Activated CD8-positive, alpha-beta memory T cell treated with anti-CD3 and anti-CD28 coated beads for 24 hours (primary cell): Measurements from ENCODE around the gene KCNQ1OT1.

ENCODE experiments used
- DNase-seq: peaks from one replicate; pipeline ENCODE4 v3.0.0-alpha.2; 2020

KCNQ1OT1 gene

GRCh38 chr11:2590965-2591754, 108.6 kb downstream of the KCNQ1OT1 start:
- DNase-seq, result no peak

GRCh38 chr11:2590131-2590964, 109.4 kb downstream of the KCNQ1OT1 start:
- peak; percentile 32 for DNase-seq

- peak; percentile 38 for DNase-seq
Measured at GRCh38 chr11:2589538-2589934, 110.3 kb downstream of the KCNQ1OT1 start.

DNA sequence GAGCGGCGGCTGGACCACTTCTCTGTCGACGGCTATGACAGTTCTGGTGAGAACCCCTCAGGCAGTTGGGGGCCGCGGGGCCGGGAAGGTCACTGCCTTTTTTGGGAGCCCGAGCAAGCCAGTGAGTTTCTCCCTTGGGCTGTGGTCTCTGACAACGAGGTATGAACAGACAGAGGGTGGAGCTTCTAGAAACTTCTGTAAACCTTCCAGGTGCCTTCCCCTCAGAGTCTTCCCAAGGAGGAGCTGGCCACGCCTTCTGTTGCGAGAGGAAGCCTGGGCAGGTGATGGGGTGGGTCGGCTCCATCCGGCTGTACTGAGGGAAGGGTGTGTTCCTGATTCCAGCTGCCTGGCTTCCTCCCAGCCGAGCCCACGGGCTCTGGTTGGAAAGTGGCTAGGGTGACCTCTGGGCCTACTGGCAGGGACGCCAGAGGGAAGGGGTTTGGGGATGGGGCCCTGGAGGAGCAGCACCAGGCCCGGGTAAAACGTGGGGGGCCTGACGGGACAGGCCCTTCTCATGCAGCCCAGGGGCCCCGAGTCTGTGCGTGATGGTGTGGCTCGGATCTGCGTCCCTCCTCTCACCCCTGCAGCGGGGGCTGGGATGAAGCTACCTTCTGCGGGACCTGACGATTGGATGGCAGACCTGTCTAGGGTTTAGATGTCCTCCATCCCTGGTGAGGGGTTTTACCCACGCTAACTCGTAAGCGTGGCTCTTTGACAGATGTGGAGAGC, 110.8 kb downstream of the KCNQ1OT1 start:
- no peak for DNase-seq

- DNase-seq, result no peak
Measured at GRCh38 chr11:2587976-2588748, 111.6 kb downstream of the KCNQ1OT1 start.

DNA sequence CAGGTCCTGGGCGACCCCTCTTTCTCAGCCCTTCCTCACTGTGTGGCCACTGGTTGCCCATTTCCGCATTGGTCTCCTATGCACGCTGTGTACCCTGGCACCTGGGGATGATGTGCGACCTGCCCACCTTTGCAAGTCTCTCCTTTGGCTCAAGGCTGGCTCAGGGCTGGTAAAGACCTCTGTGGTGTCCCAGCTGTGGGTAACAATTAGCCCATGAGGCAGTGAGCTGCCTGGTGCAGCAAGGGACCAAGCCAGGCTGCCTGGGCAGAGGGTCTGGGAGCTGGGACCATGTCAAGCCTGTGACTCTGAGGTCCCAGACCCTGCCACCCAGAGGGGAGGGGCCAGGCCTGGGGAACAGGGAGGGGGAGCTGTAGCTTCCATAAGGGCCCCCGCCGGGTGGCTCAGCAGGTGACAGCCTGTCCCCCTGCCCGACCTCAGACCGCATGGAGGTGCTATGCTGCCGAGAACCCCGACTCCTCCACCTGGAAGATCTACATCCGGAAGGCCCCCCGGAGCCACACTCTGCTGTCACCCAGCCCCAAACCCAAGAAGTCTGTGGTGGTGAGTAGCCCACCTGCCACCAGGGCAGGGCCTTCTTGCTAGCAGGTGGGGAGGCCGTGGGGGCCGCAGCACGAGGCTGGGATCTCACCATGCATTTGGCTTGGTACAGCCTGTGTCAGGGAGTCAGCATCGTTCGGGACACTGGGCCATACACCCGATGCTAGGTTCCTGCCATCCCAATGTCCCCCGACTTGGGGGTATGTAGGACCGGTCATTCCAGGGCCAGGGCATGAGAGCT, 112.5 kb downstream of the KCNQ1OT1 start:
- DNase-seq, result peak; percentile 50

DNA sequence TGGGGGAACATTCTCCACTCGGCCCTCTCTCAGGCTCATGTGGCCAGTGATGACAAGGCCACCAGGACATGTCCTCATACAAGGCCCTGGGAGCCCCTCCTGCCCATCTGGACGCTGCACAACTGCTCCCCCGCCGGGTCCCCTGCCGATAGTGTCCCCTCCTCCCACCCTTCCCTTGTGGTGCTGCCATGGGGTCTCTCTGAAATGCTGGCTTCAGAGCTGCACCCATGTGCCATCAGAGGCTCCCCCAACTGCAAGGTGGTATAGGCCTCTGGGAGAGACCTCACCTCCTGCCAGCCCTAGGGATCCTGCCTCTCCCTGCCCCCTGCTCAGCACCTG, 113.0 kb downstream of the KCNQ1OT1 start:
- DNase-seq, result no peak

DNA sequence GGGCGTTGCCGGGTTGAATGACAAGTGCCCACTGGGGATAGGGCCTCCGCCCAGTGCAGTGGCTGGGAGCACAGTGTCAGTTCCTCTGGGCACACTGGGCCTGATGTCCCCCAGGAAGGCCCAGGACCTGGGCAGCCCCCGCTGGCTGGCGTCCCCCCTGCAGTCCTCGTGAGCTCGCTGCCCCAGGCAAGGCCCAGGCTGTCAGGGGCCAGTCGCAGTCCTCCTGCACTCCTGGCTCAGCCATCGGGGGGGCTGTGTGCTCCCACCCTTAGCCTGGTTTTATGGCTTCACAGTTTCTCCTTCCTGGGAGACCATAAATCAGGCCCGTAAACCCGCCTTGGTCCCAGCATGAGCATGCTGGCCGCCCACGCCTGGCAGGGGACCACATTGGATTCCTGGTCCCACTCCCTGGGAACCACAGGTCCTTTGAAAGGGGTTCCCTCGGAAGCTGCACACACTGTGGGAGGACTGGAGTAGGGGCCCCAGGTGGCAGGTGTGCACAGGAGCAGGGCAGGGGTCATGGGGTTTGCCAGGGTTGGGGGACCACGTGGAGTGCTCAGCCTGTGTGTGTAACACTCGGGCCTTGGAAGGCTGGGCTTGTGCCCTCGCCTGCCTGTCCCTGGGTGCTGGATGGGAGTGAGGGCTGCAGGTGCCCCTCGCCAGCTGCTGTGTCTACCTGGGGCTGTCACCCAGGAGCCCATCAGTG, 113.6 kb downstream of the KCNQ1OT1 start:
- DNase-seq, result peak; percentile 44

DNA sequence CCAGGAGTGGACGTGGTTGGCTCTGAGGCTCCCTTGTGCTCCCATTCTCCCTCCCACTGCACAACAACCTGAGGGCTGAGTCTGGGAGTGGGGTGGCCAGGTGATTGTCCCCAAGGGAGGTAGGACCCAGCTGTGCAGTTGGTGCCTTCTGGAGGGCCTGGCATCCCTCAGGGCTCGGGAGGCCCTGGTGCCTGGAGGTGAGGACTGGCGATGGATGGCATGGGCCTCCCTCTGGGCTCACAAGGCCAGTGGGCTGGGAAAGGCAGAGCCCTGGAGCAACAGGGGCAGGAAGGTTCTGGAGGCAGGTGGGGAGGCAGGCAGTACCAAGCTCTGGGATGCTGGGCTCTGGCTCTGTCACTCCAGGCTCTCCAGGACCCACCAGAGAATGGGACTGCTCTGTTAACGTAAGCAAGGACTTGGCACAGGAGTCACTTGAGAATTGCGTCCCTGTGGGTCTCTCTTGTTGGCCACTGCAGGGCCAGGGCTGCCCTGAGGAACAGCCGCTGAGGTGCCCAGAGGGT, 114.2 kb downstream of the KCNQ1OT1 start:
- DNase-seq, result no peak

DNA sequence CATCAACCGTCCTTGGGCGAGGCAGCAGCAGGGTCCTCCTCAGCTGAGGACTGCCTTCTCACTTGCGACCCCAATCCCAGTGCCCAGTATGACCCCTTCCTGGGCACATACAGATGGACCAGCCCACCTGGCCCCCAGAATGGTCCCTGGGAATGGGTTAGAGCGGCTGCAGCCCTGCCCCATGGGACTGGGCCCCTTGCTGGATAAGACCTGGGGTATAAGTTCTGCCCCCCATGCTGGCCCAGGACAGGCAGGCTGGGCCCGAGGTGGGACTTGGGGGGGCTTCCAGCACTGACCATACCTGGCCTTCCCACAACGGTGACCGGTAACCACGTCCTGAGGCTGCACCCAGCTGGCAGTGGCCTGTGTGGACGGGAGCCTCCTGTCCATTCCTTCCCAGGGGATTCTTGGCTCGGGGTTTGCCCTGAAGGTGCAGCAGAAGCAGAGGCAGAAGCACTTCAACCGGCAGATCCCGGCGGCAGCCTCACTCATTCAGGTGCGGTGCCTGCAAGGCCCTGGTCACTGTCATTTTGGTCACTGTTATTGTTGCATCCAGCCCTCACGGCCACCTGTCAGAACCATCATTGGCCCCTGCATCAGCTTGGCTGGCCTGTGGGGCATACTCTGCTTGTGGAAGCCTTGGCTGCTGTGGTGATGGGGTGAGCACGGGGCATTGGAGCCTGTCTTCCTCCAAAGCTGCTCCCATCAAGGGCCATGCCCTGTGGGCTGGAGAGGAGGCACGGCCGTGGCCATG, 114.8 kb downstream of the KCNQ1OT1 start:
- DNase-seq, result peak; percentile 47

- DNase-seq, result no peak
Measured at GRCh38 chr11:2584434-2584811, 115.4 kb downstream of the KCNQ1OT1 start.

DNA sequence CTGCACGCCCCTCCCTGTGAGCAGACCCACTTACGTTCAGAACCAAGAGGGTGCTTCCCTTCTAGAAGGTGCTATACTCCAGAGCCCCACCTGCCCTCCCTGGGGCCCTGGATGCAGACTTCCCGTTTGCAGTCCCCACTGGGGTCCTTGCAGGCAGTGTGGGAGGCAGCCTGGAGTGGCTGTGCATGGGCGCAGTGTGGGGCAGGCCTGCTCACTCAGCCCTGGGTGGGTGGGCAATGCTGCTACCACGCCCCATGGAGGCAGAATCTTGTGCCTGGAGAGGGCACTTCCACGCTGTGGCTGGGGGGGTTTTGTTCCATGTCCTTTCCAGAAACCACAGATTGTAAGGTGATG, 116.2 kb downstream of the KCNQ1OT1 start:
- DNase-seq, result peak; percentile 42

DNA sequence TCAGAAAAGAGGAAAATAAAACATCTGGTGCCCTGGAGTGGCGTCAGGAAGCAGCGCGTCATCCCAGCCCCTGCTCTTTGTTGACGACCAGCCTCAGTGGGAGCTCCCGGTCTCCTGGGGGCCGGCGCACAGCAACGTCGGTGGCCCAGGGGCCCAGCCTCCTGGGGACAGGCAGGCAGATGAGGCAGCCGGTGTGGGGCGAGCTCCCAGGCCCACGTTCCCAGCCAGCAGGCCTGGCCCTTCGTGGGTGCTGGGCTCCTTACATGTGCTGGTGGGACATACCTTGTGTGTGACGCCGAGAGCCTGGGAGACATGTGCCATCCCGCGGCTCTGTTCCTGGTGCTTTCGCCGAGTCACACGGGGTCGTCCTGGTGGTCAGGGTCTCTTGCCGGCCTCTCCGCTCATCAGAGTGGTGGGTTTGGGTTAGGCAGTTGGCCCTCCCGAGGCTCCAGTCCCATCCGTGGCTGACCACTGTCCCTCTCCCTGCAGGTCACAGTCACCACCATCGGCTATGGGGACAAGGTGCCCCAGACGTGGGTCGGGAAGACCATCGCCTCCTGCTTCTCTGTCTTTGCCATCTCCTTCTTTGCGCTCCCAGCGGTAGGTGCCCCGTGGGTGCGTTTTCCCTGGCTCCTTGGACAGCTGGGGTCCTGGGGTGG, 116.7 kb downstream of the KCNQ1OT1 start:
- DNase-seq, result peak; percentile 33

DNA sequence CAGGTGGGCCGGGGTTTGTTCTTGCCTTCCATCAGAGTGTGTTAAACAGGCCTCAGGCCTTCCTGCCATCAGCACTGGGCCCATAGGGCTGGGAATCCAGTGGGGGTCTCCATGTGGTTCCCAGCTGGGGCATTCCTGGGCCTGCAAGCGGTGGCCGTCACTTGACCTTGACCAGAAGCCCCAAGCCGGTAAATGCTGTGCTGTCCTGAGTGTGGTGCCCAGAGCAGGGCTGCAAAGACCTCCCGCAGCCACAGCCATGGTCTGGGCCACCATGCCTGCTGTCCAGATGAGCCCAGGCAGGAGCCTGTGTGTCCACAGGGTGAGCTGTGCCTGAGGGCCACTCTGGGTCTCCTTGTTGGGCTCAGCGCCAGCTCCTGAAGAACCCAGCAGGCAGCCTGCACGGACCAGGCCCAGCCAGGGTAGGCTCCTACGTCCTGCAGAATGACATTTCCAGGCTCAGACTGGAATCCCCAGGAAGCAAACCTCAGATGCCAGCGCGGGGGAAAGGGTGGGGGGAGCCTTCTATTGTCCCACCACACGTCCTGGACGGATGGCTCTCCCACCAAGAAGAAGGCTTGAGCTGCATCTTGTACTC, 117.3 kb downstream of the KCNQ1OT1 start:
- peak; percentile 43 for DNase-seq

GRCh38 chr11:2581931-2582350, 117.9 kb downstream of the KCNQ1OT1 start:
- DNase-seq, result no peak

DNA sequence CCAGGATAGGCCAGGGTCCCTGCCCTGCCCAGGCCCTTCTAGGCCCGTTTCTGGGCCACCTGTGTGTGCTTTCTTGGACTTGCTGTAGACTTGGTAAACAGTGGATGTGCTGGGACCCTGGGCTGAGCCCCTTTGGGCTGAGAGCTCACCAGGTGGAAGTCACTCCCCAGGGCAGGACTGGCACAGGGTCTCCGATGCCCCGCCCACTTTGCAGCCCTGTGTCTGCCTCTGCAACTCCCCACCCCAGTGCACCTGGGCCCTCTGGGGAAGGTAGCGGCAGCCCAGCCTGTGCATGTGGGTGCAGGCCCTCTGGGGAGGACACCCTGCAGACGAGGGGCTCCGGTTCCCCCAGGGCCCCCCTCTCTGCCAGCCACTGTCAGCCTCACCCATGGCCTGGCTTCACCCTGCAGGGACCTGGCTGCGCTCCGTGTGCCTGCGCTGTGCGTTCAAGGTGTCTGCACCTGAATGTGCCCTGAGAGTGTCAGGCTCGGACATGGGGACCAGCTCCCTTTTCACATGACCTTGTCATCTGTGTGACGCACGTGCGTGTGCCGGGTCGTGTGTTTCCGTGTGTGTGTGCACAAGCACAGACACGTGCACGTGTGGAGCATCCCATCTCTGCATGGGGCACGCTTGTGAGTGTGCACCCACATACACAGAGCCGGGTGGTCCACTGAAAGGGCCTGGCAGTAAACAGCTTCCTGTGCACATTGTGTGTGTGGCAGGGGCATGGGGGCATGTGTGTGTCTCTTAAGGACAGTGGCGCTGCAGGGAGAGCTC, 118.5 kb downstream of the KCNQ1OT1 start:
- peak; percentile 26 for DNase-seq

DNA sequence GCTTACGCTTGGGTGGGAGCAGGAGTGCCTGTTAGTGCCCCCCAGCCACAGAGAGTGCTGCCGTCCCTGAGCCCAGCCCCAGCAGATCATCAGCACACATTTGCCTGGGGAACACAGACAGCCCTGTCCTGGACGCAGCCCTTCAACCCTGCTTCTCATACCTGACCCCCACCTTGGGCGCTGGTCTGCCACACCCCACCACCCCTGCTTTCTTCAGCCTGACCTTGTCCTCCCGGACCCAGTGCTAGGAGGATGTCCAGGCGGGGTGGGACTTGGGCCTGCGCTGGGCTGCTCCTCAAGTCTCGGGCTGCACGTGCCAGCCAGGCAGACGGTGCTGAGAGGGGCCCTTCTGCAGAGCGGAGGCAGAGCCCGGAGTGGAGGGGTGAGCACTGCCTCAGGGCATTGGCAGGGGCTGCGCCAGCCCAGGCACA, 119.2 kb downstream of the KCNQ1OT1 start:
- DNase-seq, result peak; percentile 48

- no peak for DNase-seq
Measured at GRCh38 chr11:2580061-2580421, 119.8 kb downstream of the KCNQ1OT1 start.
